Lower leg skin (tissue), 4 donors: ENCODE results near the gene CDK1. TPM values are rescaled to one million over a fixed set of nuclear protein-coding genes. Genes with fewer than 3 reads are reported as not detected.

ENCODE experiments used
- DNase-seq, 2 donors: peaks; one replicate each; pipeline ENCODE4 v3.0.0-alpha.2; 2019; ENCODE audit warnings: low spot score in 2 of 2
- H3K4me3 ChIP-seq: fragments of 200-600 bp; sonication (generic); 2 replicates; pipeline ENCODE4 v1.5.1; 2017; ENCODE audit warnings: mild to moderate bottlenecking, low read depth; ENCODE audit not compliant: poor library complexity, severe bottlenecking
- POLR2A ChIP-seq, 2 donors: fragments of 450-650 bp; IDR thresholded peaks; one replicate each; pipeline ENCODE4 v1.6.1; 2016 to 2017; ENCODE audit warnings: antibody characterized with exemption in 2 of 2, mild to moderate bottlenecking in 1 of 2, moderate library complexity in 1 of 2
- WGBS, 2 donors: methylation state at CpG; one replicate each; pipeline ENCODE4 v1.1.5; 2018; 5-methylcytosine and 5-hydroxymethylcytosine counted together
- intact Hi-C: fragments of 100-400 bp; cut with DNase I; formaldehyde crosslinking; loops from one replicate; pipeline ENCODE4 v1.15.0; 2023; ENCODE audit warnings: low total_unique reads
- total RNA-seq, 4 donors: library from RNA; depleted of rRNA; stranded (reverse); fragments of >200 nt; gene quantifications; one replicate each; pipeline ENCODE4 v1.1.0, GENCODE V29; 2016
- TF ChIP-seq, protein P1 (sequence below), 3 donors: fragments of 450-650 bp; IDR thresholded peaks; one replicate each; pipeline ENCODE4 v1.5.1; 2016; ENCODE audit warnings: antibody characterized with exemption in 3 of 3, mild to moderate bottlenecking in 3 of 3, moderate library complexity in 2 of 3

The CDK1 gene
- total RNA-seq, 4 donors from 2014 or later: 5.1 to 8.4 (median 6.5) TPM

DNA sequence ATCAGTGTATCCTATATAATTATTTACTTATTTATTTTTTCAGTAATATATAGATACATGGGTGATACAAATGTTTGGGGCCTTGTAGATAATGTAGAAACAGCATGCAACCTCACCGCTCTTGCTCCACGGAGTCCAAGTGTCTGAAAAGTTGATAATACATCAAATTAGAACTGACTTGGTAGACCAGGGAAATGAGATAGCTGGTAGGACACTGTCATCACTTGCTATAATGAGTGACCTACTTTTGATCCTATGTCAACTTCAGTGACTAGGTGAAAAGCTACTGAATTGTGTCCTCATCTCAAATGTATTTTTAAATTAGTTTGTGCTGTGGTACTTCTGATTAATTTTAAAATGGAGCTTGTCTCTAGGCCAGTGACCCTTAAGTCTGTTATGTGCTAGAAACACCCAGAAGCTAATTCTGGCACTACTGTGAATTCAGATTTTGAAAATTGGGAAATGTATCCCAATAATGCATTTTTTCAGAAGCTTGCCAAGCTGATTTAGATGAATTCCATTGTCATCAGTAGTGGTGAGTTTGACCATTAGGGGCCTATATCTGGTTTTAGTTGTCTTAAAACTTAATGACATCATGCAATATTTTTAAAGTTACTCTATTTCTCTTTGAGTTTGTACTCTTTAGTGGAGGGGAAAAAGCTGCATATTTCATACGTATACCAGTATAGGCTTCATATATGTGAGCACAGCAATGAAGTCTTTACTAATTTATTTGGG lies 17.4 kb downstream of the CDK1 start:
- 97 to 99% methylated on average over 3 of the region's 3 CpGs for WGBS, 2 donors
- DNase-seq: no peak
- no peak for TF ChIP-seq POLR2A (IDR thresholded peaks at IDR 0.05)
- intact Hi-C loops: no loop called here
- no peak overlapping the region for H3K4me3 ChIP-seq

DNA sequence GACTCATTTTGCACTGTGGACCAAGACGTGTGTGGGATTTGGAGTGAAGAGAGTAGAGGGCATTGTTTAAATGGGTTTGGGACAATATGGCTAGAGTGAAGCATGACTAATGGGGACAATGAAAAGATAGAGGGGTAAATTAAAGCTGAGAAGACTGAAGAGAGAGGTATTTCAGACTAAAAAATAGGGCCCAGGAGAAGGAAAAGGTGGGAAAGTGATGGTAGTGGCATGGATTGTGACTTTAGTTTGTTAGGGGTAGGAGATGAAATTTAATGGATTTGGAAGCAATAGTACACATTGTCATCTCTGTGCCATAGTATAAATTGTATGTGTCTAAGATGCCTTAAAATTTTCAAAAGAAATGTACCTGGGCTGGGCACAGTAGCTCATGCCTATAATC lies 18.2 kb downstream of the CDK1 start:
- intact Hi-C loops: no loop called here
- 94 to 97% methylated on average over 1 of the region's 1 CpG for WGBS, 2 donors
- H3K4me3 ChIP-seq: no peak overlapping the region
- no peak for DNase-seq
- TF ChIP-seq POLR2A (IDR thresholded peaks at IDR 0.05): no peak
- TF ChIP-seq, protein P1, sequence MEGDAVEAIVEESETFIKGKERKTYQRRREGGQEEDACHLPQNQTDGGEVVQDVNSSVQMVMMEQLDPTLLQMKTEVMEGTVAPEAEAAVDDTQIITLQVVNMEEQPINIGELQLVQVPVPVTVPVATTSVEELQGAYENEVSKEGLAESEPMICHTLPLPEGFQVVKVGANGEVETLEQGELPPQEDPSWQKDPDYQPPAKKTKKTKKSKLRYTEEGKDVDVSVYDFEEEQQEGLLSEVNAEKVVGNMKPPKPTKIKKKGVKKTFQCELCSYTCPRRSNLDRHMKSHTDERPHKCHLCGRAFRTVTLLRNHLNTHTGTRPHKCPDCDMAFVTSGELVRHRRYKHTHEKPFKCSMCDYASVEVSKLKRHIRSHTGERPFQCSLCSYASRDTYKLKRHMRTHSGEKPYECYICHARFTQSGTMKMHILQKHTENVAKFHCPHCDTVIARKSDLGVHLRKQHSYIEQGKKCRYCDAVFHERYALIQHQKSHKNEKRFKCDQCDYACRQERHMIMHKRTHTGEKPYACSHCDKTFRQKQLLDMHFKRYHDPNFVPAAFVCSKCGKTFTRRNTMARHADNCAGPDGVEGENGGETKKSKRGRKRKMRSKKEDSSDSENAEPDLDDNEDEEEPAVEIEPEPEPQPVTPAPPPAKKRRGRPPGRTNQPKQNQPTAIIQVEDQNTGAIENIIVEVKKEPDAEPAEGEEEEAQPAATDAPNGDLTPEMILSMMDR (IDR thresholded peaks at IDR 0.05): no peak

DNA sequence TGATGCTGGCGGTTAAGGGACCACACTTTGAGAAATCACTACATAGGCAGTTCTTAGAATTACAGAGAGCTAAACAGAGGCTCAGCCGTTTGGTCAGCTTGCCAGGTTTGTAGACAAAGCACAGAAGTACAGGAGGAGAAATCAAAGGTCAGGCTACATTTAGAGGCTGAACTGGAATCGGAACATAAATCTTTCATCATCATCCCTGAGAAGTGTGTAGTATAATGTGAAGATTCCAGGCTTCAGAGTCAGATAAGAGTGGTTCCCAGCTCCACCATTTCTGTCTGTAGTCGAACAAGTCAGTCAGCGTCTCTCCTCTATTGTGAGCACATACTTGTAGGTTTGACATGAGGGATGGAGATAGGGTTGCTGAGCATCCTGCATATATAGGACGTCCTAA lies 18.9 kb downstream of the CDK1 start:
- TF ChIP-seq POLR2A (IDR thresholded peaks at IDR 0.05): no peak
- TF ChIP-seq, protein P1 (IDR thresholded peaks at IDR 0.05): no peak
- DNase-seq: no peak
- intact Hi-C loops: no loop called here
- no peak overlapping the region for H3K4me3 ChIP-seq
- 79 to 81% methylated on average over 6 of the region's 6 CpGs for WGBS, 2 donors

GRCh38 chr10:60798031-60798430 lies 19.8 kb downstream of the CDK1 start:
- no peak for TF ChIP-seq POLR2A (IDR thresholded peaks at IDR 0.05)
- TF ChIP-seq, protein P1 (IDR thresholded peaks at IDR 0.05): no peak
- intact Hi-C loops: no loop called here
- H3K4me3 ChIP-seq: no peak overlapping the region
- no peak for DNase-seq
- 93% methylated on average over 3 of the region's 3 CpGs for WGBS, 2 donors

GRCh38 chr10:60798870-60799269 lies 20.6 kb downstream of the CDK1 start:
- intact Hi-C loops: no loop called here
- no peak for DNase-seq
- 83 to 98% methylated on average over 4 of the region's 4 CpGs for WGBS, 2 donors
- TF ChIP-seq, protein P1 (IDR thresholded peaks at IDR 0.05): no peak
- TF ChIP-seq POLR2A (IDR thresholded peaks at IDR 0.05): no peak
- no peak overlapping the region for H3K4me3 ChIP-seq

- WGBS, 2 donors: 92 to 96% methylated on average over 1 of the region's 1 CpG
Observed at GRCh38 chr10:60799971-60800650, 21.8 kb downstream of the CDK1 start.

More at GRCh38 chr10:60799971-60800650, 21.8 kb downstream of the CDK1 start:
- no peak overlapping the region for H3K4me3 ChIP-seq
- TF ChIP-seq, protein P1 (IDR thresholded peaks at IDR 0.05): no peak
- no peak for TF ChIP-seq POLR2A (IDR thresholded peaks at IDR 0.05)
- DNase-seq: no peak
- intact Hi-C loops: no loop called here
